Endodermal cell (in vitro differentiated cells): Measurements from ENCODE around the gene NKG7. TPM values are rescaled to one million over a fixed set of nuclear protein-coding genes. Genes with fewer than 3 reads are reported as not detected.

Experiments
- DNase-seq: peaks from one replicate; pipeline ENCODE4 v3.0.0-alpha.2; 2017
- H3K27ac ChIP-seq: 2 replicates; pipeline ENCODE4 v1.5.1; 2013; ENCODE audit warnings: mild to moderate bottlenecking, low read depth, low read length, moderate library complexity
- H3K27me3 ChIP-seq: 2 replicates; pipeline ENCODE4 v1.6.1; 2013; ENCODE audit warnings: mild to moderate bottlenecking, low read length, moderate library complexity; ENCODE audit not compliant: insufficient read depth, control insufficient read depth, poor library complexity, severe bottlenecking
- H3K36me3 ChIP-seq: 2 replicates; pipeline ENCODE4 v1.7.0; 2013; ENCODE audit warnings: mild to moderate bottlenecking, low read length, moderate library complexity; ENCODE audit not compliant: control insufficient read depth, insufficient read depth
- H3K4me1 ChIP-seq: one replicate; pipeline ENCODE4 v1.7.0; 2013; ENCODE audit warnings: low read length; ENCODE audit not compliant: control insufficient read depth, insufficient read depth
- H3K4me3 ChIP-seq: 2 replicates; pipeline ENCODE4 v1.5.1; 2013; ENCODE audit warnings: mild to moderate bottlenecking, low read length, moderate library complexity
- H3K9ac ChIP-seq: 2 replicates; pipeline ENCODE4 v1.6.1; 2013; ENCODE audit warnings: mild to moderate bottlenecking, low read length, moderate library complexity; ENCODE audit not compliant: poor library complexity, severe bottlenecking; ENCODE audit errors: extremely low read depth
- H3K9me3 ChIP-seq: 2 replicates; pipeline ENCODE4 v1.6.1; 2013; ENCODE audit warnings: mild to moderate bottlenecking, low read length, moderate library complexity; ENCODE audit not compliant: control insufficient read depth
- H3K27ac Mint-ChIP-seq: 2 replicates; pipeline ENCODE4 v1.8.0; 2020; ENCODE audit warnings: mixed read lengths
- H3K27me3 Mint-ChIP-seq: 2 replicates; pipeline ENCODE4 v1.8.0; 2021; ENCODE audit warnings: mild to moderate bottlenecking, mixed read lengths; ENCODE audit not compliant: insufficient read depth
- H3K36me3 Mint-ChIP-seq: 2 replicates; pipeline ENCODE4 v1.8.0; 2020; ENCODE audit warnings: low read depth, mixed read lengths
- H3K4me1 Mint-ChIP-seq: 2 replicates; pipeline ENCODE4 v1.8.0; 2020; ENCODE audit warnings: mixed read lengths
- H3K4me3 Mint-ChIP-seq: 2 replicates; pipeline ENCODE4 v1.8.0; 2020; ENCODE audit warnings: mild to moderate bottlenecking, moderate library complexity, mixed read lengths
- H3K9me3 Mint-ChIP-seq: 2 replicates; pipeline ENCODE4 v1.8.0; 2020; ENCODE audit warnings: mild to moderate bottlenecking, mixed read lengths
- WGBS, 2 experiments: methylation state at CpG; one replicate each; pipeline versions ENCODE4 v1.1.5 to v1.1.7; 2013; ENCODE audit warnings: missing lambda C conversion rate in 2 of 2, mixed read lengths in 1 of 2; ENCODE audit not compliant: insufficient coverage in 1 of 2, insufficient read length in 1 of 2; 5-methylcytosine and 5-hydroxymethylcytosine counted together
- total RNA-seq, 2 donors: library from RNA; stranded (reverse); fragmentation: NEBNext Ultra II Directional in 1 of 2; extraction: Animal tissue kit (Norgen Biotek cat#: 25700) in 1 of 2; gene quantifications; 2 replicates in 1 of 2; 3 replicates in 1 of 2; pipeline ENCODE4 v1.2.1, GENCODE V29; 2021
- TF ChIP-seq, protein P1 (sequence below): fragments of 200-600 bp; sonication (generic); conservative IDR thresholded peaks from 2 replicates; pipeline ENCODE4 v1.5.0; 2021; ENCODE audit warnings: antibody characterized with exemption, mild to moderate bottlenecking

NKG7 gene
- total RNA-seq, 2 donors from 2014 or later = not detected

DNA sequence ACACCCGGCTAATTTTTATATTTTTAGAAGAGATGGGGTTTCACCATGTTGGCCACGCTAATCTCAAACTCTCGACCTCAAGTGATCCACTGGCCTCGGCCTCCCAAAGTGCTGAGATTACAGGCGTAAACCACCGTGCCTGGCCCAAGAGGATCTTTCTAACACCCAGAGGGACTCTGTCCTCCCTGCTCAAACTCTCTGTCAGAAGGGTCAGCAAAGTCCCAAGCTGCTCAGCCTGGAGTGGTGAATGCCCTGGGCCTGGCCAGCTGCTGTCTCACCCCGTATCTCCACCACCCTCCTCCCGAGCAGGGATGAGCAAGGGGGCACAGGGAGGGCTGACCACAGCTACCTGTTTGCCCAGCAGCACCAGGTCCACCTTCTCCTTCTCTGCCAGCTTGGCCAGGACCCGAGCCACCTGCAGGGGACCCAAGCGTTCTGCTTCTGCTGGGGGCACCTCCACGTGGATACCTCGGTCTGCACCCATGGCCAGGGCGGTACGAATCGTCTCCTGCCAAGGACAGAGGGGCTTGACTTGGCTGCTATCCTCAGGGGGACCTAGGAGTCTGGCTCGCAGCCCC is 19.6 kb downstream of the NKG7 start:
- H3K4me1 Mint-ChIP-seq = peaks cover 14% of the 10 kb centered on the region
- 94 to 97% methylated on average over 8 to 15 of the region's 16 CpGs for WGBS, 2 experiments

DNA sequence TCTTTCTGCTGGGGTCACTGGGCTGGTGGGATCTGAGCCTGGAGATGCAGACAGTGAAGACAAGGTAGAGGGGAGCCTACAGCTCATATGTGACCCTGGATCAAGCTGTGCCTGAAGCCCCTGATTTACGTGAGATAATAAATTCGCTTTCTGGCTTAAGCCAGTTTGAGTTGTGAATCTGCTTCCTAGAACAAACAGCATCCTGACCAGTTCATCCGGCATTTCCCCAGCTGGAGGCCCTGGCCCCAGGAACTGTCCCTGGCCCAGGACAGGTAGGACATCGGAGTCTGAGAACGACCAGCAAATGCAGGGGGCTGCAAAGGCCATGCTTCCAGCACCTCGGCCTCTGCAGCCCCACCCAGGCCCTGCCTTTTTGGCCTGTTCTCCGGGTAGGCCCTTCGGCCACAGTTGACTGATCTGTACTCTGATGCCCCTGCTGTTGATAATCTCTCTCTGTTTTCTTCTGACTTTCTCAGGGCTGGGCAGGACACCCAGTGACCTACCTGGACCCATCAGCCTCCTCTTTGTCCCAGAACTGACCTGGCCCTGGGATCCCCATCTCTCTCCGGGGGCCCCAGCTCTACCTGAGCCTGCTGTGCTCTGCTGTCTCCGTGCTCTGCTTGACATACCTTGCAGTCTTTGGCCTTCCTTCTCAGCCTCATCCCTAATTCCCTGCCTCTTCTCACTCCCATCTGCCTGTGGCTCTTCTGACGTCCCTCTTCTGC is 21.0 kb downstream of the NKG7 start:
- H3K27me3 ChIP-seq = no peaks in the 10 kb centered on the region
- H3K27ac Mint-ChIP-seq = no peak overlapping the region
- H3K9me3 Mint-ChIP-seq = no peaks in the 10 kb centered on the region

More for the DNA sequence above, 19.6 kb downstream of the NKG7 start:
- no peaks in the 10 kb centered on the region for H3K9me3 ChIP-seq
- H3K9ac ChIP-seq = no peak overlapping the region
- no peaks in the 10 kb centered on the region for H3K27me3 ChIP-seq
- TF ChIP-seq, protein P1, sequence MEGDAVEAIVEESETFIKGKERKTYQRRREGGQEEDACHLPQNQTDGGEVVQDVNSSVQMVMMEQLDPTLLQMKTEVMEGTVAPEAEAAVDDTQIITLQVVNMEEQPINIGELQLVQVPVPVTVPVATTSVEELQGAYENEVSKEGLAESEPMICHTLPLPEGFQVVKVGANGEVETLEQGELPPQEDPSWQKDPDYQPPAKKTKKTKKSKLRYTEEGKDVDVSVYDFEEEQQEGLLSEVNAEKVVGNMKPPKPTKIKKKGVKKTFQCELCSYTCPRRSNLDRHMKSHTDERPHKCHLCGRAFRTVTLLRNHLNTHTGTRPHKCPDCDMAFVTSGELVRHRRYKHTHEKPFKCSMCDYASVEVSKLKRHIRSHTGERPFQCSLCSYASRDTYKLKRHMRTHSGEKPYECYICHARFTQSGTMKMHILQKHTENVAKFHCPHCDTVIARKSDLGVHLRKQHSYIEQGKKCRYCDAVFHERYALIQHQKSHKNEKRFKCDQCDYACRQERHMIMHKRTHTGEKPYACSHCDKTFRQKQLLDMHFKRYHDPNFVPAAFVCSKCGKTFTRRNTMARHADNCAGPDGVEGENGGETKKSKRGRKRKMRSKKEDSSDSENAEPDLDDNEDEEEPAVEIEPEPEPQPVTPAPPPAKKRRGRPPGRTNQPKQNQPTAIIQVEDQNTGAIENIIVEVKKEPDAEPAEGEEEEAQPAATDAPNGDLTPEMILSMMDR = no peak
- H3K27ac ChIP-seq = no peak overlapping the region
- Mint-ChIP-seq H3K27ac (no peak overlapping the region), H3K27me3 (no peaks in the 10 kb centered on the region), H3K9me3 (no peaks in the 10 kb centered on the region), H3K36me3 (peaks cover 30% of the 10 kb centered on the region), H3K4me3 (no peak overlapping the region)
- peak; percentile 29 for DNase-seq
- H3K4me3 ChIP-seq = no peak overlapping the region
- H3K36me3 ChIP-seq = peaks cover 8% of the 10 kb centered on the region
- H3K4me1 ChIP-seq = peaks cover 5% of the 10 kb centered on the region

DNA sequence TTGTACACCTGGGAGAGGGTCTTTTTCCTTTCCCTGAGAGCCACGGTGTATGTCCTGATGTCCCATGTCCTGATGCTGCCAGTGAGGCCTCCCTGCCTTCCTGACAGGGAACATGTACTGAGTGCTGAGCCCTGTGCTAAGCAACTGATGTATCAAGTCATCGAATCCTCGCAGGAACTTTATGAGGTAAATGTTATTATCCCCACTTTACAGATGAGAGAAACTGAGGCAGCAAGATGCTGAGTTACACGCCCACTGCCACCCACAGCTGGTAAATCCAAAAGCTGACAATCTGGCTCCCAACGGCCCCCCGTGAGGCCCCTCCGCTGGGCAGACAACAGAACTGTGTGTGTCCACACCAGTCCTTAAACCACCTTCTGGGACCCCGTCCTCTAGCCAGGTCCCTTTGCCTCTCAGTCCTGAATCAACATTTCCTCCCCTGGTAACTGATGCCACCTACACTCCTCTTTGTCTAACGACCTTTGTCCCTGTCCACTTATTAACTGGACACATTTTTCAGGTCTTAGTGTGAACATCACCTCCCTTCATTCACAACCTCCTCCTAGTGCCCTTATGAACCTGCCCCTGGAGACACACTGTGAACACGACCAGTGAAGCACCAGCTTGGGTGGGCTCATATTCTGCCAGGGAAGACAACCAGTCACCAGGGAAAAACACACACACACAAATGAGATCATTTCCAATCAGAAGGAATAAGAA is 25.1 kb downstream of the NKG7 start:
- Histone ChIP-seq H3K36me3 (peaks cover 8% of the 10 kb centered on the region), H3K9me3 (no peaks in the 10 kb centered on the region), H3K27ac (no peak overlapping the region), H3K4me1 (peaks cover 1% of the 10 kb centered on the region), H3K9ac (no peak overlapping the region), H3K27me3 (no peaks in the 10 kb centered on the region), H3K4me3 (no peak overlapping the region)
- no peaks in the 10 kb centered on the region for H3K27me3 Mint-ChIP-seq
- no peaks in the 10 kb centered on the region for H3K9me3 Mint-ChIP-seq
- peaks cover 8% of the 10 kb centered on the region for H3K4me1 Mint-ChIP-seq
- 89 to 100% methylated on average over 5 to 10 of the region's 10 CpGs for WGBS, 2 experiments
- peak; percentile 29 for DNase-seq
- H3K36me3 Mint-ChIP-seq = peaks cover 40% of the 10 kb centered on the region
- H3K4me3 Mint-ChIP-seq = no peak overlapping the region
- TF ChIP-seq, protein P1 = no peak
- no peak overlapping the region for H3K27ac Mint-ChIP-seq

More for the DNA sequence above, 21.0 kb downstream of the NKG7 start:
- DNase-seq = peak; percentile 31
- 94 to 100% methylated on average over 8 to 11 of the region's 11 CpGs for WGBS, 2 experiments
- Mint-ChIP-seq H3K27me3 (no peaks in the 10 kb centered on the region), H3K4me3 (no peak overlapping the region), H3K36me3 (peaks cover 31% of the 10 kb centered on the region), H3K4me1 (peaks cover 14% of the 10 kb centered on the region)
- Histone ChIP-seq H3K9ac (no peak overlapping the region), H3K36me3 (peaks cover 8% of the 10 kb centered on the region), H3K4me1 (peaks cover 5% of the 10 kb centered on the region), H3K27ac (no peak overlapping the region), H3K4me3 (no peak overlapping the region), H3K9me3 (no peaks in the 10 kb centered on the region)
- TF ChIP-seq, protein P1 = no peak
